GM18502 (cell line): ENCODE data around the gene KLHL18.
"Not testable (repeated sequence)": the region's sequence is repeated elsewhere in the genome, so short reads cannot be mapped to it uniquely, and the experiment has no call there.

ENCODE experiments used
- ATAC-seq: cut with Tn5 transposase; IDR thresholded peaks from one replicate; pipeline ENCODE4 v1.9.1; 2021; ENCODE audit warnings: mild to moderate bottlenecking; ENCODE audit not compliant: unreplicated experiment, poor library complexity

Gene KLHL18

DNA sequence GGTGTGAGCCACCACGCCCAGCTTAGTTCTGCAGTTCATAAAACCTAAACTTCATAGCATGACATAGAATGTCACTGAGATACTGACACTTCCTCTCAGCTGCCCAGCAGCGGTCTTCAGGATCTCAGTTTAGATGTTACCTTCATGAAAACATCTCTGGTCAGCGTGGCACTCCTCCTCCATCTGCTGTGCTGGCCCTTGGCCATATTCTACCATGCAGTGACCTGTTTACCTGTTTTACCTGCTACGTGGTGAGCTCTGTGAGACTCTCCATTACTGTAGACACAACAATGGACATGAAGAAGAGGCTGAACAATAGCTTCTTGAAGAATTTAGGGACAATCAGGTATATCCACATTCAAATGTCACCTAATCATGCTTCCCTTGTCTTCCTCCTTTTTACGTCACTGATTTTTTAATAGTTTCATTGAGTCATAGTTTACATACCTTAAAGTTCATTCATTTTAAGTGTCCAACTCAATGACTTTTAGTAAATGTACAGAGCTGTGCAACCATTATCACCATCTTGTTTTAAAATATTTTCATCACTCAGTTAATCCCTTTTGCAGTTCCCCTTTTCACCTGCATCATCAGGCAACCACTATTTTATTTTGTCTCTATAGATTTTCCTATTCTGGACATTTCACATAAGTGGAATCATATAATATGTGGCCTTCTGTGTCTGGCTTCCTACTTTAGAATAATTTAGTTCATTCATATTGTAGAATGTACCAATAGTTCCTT lies 65.8 kb downstream of the KLHL18 start:
- no peak for ATAC-seq

GRCh38 chr3:47355010-47355409 lies 72.3 kb downstream of the KLHL18 start:
- no peak for ATAC-seq

GRCh38 chr3:47356201-47356600 lies 73.5 kb downstream of the KLHL18 start:
- no peak for ATAC-seq

- ATAC-seq, result no peak
Observed at GRCh38 chr3:47359323-47359722, 76.6 kb downstream of the KLHL18 start.

- ATAC-seq, result not testable (repeated sequence)
Observed at GRCh38 chr3:47360110-47360517, 77.4 kb downstream of the KLHL18 start.

GRCh38 chr3:47362701-47363100 lies 80.0 kb downstream of the KLHL18 start:
- no peak for ATAC-seq

DNA sequence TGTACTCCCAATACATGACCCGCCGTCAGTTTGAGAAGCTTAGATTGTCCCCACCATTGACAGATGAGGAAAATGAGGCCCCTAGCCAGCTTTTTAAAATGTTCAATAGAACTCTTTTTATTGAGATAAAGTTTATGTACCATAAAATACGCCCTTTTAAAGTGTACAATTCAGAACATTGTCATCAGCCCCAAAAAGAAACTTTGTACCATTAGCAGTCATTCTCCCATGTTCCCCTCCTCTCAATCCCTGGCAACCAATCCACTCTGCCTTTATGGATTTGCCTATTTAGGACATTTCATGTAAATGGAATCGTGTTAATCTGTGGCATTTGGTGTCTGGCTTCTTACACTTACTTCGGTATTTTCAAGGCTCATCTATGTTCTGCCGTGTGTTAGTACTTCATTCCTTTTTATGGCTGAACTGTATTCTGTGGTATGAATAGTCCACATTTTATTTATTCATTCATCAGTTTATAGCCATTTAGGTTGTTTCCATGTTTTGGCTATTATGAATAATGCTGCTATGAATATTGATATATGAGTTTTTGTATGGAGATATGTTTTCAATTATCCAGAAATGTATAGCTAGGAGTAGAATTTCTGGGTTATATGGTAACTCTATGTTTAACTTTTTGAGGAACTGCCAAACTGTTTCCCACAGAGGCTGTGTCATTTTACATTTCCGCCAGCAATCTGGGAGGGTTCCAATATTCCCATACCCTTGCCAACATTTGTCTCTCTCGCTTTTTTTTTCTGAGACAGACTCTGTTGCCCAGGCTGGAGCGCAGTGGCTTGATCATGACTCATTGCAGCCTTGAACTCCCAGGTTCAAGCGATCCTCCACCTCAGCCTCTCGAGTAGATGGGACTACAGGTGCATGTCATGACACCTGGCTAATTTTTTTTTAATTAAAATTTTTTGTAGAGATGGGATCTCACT lies 82.7 kb downstream of the KLHL18 start:
- no peak for ATAC-seq

DNA sequence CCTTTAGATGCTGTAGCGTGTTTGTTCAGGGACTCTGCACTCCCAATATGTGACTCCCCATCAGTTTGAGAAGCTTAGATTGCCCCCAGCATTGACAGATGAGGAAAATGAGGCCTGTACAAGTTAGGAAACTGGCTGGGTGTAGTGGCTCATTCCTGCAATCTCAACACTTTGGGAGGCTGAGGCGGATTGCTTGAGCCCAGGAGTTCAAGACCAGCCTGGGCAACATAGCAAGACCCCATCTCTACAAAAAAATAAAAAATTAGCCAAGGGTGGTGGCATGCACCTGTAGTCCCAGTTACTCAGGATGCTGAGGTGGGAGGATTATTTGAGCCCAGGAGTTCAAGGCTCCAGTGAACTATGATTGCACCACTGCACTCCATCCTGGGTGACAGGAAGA lies 84.1 kb downstream of the KLHL18 start:
- no peak for ATAC-seq

GRCh38 chr3:47367631-47368030 lies 84.9 kb downstream of the KLHL18 start:
- no peak for ATAC-seq

DNA sequence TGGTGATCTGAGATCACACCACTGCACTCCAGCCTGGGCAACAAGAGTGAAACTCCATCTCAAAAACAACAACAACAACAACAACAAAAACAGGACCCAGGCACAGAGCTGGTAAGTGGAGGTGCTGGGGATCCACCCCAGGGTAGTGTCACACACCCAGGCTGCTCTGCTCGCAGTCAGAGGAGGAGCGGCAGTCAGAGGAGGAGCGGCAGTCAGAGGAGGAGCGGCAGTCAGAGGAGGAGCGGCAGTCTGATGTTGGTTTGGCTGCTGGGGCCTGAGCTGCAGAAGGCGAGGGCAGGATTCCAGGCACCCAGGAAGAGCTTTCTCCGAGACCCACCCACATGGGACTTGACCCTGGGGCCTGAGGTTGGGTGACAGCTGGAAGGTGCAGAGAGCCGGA lies 87.3 kb downstream of the KLHL18 start:
- ATAC-seq, result not testable (repeated sequence)

- no peak for ATAC-seq
Observed at GRCh38 chr3:47370887-47371697, 88.3 kb downstream of the KLHL18 start.

- no peak for ATAC-seq
Observed at GRCh38 chr3:47374587-47374986, 91.8 kb downstream of the KLHL18 start.

DNA sequence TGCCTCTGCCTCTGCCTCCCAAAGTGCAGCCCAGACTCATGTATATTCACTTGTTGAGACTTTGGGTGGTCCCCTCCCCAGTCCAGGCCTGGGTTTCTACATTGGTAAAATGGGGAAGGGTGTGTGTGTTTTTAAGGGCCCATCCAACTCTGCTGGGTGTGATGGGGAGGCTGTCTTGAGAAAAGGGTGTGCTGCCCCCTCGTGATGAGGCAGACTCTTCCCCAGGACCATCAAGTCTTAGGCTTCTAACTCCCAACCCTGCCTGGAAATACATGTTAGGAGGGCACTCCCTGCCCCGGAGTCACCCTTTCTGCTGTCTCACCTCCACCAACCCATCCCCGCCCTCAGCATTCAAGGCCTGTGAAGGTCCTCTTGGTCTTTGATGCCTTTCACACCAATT lies 93.6 kb downstream of the KLHL18 start:
- no peak for ATAC-seq

DNA sequence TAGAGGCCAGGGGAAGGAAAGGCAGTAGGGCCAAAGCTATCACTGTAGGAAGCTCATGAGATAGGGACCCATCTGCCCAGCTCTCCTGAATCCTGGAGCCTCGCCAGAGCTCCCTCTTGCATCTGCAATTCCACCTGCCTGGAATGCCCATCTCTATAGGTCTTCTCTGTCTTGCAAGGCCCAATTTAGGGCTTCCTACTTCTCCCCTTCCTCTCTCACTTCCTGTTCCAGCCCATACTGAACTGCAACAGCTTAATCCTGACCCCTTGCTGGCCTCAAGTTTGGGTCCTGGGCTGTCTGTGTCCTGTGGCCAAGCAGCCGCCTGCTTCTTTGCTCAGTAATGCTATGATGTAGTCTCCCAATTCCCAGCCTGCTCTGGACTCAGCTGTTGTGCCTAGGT lies 94.4 kb downstream of the KLHL18 start:
- ATAC-seq, result no peak

- no peak for ATAC-seq
Observed at GRCh38 chr3:47378869-47379268, 96.1 kb downstream of the KLHL18 start.

GRCh38 chr3:47379411-47379899 lies 96.7 kb downstream of the KLHL18 start:
- ATAC-seq, result no peak

DNA sequence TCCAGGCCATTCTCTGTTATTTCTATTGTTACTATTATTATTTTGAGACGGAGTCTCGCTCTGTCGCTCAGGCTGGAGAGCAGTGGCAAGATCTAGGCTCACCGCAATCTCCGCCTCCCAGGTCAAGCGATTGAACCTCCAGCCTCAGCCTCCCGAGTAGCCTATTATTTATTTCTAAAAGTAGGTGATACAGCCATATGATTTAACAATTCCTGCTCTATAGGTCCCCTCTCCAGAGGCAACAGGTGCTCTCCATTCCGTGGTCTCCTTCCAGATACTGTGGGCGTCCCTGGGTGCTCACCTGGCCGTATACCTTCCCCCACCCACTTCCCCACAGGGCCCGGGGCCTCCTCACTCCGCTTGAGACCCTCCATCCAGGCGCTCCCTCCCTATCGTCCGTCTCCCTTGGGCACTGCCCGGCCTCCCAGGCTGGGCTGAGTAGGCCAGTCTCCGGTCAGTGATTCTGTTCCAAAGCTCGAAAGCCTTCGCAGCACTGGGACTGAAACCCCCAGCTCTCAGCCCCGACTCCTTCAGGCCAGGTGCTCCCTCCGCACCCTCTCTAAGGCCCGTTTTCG lies 97.4 kb downstream of the KLHL18 start:
- ATAC-seq, result peak; percentile 13

GRCh38 chr3:47380601-47381316 lies 98.0 kb downstream of the KLHL18 start, which contains the start of gene PTPN23:
PTPN23 (plus strand) TSS chr3:47381021; CDS start chr3:47381097, 76 bp downstream.
- peak; percentile 78 for ATAC-seq
